GM18505 (cell line): ENCODE measurements around the gene PALD1.

Experiments
- ATAC-seq: cut with Tn5 transposase; IDR thresholded peaks from one replicate; pipeline ENCODE4 v1.9.1; 2021; ENCODE audit not compliant: unreplicated experiment
- POLR2A ChIP-seq: IDR thresholded peaks from 4 replicates; pipeline ENCODE4 v1.6.1; 2011; ENCODE audit warnings: borderline replicate concordance; ENCODE audit not compliant: insufficient read depth, insufficient read length; ENCODE audit errors: extremely low read depth

Gene PALD1

DNA sequence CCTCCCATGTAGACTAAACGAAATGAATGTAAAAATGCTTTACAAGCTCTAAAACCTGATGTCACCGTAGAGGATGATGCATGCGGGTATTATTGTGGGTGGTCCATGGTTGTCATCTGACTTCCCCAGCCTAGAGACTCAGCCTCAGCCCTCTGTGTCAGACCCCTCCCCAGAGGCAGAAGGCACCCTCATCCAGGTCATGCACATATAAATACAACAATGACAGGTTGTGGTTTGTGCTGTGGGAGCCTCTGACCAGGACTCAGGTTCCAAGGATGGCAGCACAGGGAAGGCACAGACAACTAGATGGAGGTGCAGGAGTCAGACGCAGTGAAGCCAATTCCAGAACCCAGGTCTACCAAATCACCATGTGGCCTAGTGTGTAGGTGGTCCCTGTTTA is 33.8 kb upstream of the PALD1 start:
- no peak for ATAC-seq
- no peak for TF ChIP-seq POLR2A

- no peak for TF ChIP-seq POLR2A
- ATAC-seq = no peak
Measured at GRCh38 chr10:70445718-70446657, 32.6 kb upstream of the PALD1 start.

GRCh38 chr10:70448236-70448635 is 30.3 kb upstream of the PALD1 start:
- no peak for TF ChIP-seq POLR2A
- ATAC-seq = no peak

GRCh38 chr10:70455213-70455630 is 23.3 kb upstream of the PALD1 start:
- TF ChIP-seq POLR2A = no peak
- ATAC-seq = no peak

- no peak for ATAC-seq
- TF ChIP-seq POLR2A = no peak
Measured at GRCh38 chr10:70456164-70456563, 22.4 kb upstream of the PALD1 start.

GRCh38 chr10:70457759-70458305 is 20.7 kb upstream of the PALD1 start:
- no peak for TF ChIP-seq POLR2A
- ATAC-seq = no peak

GRCh38 chr10:70458329-70459060 is 20.1 kb upstream of the PALD1 start:
- no peak for TF ChIP-seq POLR2A
- no peak for ATAC-seq

DNA sequence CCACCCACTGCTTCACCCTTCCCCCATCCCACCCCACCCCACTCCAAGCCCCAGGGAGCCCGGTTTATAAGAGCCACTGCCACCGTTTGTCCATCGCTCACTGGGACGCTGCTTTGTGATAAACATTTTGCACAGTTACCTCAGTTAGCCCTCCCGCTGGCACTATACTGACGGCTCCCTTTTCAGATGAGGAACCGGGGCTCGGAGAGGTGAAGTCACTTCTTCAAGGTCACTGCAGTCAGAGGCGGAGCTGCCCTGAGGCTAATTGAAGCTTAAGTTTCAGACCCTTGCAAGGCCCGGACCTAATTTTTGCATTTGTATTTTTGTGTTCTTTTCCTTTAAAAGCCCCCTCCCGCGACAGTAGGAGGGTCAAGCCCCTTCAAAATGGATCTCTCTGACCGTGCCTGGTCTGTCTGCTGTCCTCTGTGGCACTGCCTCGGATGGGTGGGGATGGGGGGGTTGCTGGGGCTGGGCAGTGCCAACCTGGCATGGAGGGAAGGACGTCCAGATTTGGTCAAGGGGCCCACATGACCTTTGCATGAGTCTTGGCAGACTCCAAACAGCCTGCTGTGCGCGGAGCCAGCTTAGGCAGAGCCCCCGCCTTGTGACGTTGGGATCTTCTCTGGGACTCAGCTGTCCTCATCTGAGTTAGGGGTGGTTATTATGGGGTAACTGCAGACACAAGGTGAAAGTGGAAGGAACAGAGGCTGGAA is 19.4 kb upstream of the PALD1 start:
- ATAC-seq = no peak

DNA sequence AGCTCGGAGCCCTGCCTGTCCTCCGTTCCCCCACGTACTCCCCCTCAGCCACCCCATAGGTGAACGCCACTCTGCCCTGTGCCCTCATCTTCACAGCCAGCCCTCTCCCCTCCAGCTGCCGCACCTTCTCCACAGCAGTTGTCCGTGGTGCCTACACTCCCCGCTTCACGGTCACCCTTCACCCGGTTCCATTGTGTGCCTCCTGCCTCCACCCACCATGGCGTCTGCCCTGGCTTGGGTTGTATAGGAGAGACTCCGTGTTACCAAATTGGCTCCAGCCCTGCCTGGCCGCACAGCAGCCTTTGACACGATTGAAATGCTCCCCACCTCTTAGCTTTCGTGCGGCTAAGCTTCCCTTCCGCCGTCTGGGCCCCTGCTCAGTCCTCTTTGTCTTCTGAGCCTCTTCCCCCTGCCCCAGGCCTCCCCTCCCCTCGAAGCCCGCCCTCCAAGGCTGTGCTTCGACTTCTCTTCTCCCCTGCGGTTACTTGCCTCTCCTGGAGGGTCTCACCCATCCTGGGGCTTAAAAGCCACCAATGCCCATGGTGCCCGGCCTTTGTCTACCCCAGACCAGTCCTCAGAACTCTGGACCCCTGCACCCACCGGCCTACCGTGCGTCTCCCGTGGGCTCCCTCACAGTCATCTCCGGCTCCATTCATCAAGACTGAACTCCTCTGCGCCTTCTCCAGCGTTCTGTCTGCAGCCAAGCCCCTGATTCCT is 18.6 kb upstream of the PALD1 start:
- no peak for ATAC-seq
- TF ChIP-seq POLR2A = no peak

More for the DNA sequence above, 19.4 kb upstream of the PALD1 start:
- TF ChIP-seq POLR2A = no peak

DNA sequence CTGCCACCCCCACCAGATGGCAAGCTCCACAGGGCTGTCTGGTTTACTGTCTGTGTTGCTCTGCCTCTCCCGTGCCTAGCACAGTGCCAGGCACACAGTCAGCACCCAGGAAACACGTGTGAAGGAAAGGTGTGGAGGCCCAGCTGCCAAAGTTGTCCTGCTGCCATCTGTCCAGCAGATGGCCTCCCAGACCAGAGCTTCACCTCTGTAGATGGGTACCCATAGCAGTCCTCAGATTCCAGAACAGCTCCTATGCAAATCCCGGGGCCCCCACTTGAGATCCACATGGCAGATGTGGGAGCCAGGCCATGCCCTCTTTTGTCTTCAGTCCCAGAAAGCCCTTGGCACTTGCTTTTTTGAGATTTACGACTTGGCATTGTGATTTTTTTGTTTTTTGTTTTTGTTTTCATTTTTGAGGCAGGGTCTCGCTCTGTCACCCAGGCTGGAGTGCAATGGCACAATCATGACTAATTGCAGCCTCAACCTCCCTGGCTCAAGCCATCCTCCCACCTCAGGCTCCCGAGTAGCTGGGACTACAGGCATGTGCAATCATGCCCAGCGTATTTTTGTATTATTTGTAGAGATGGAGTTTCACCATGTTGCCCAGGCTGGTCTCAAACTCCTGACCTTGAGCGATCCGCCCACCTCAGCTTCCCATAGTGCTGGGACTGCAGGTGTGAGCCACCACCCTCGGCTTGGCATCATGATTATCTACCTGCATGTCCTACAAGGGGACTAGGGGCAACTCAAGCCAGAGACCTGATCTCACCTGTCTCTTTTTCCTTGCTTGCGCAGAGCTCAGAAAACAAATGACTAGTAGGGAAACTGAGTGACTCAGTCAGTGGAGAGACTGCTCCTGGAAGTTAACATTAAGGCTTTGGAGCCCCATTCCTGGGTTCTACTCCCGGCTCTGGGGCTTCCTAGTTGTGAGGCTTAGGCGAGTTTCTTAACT is 16.9 kb upstream of the PALD1 start:
- TF ChIP-seq POLR2A = no peak
- ATAC-seq = no peak

GRCh38 chr10:70462349-70462984 is 16.1 kb upstream of the PALD1 start:
- ATAC-seq = no peak
- no peak for TF ChIP-seq POLR2A

- TF ChIP-seq POLR2A = no peak
- ATAC-seq = no peak
Measured at GRCh38 chr10:70465278-70465677, 13.3 kb upstream of the PALD1 start.

GRCh38 chr10:70465832-70466231 is 12.7 kb upstream of the PALD1 start:
- no peak for TF ChIP-seq POLR2A
- ATAC-seq = no peak
